Activated T-helper 1 cell treated with anti-CD3 and anti-CD28 coated beads, Interleukin-12 subunit alpha, Interleukin-12 subunit beta, Interleukin-2, Interleukin-4 antibody, amounts not matched to agents 30 ng/mL and 10 ng/mL and 1 ng/mL, durations not matched to agents 14 hours and 24 hours and 36 hours (primary cell): ENCODE measurements around the gene AMER3. TPM values are rescaled to one million over a fixed set of nuclear protein-coding genes. Genes with fewer than 3 reads are reported as not detected.
A peak's percentile ranks its signal among the peaks of the same experiment; 100 is the strongest.

Experiments used
- DNase-seq: peaks from one replicate; pipeline ENCODE4 v3.0.0; 2021; ENCODE audit warnings: low spot score
- H3K27ac Mint-ChIP-seq: one replicate; pipeline ENCODE4 v1.8.0; 2021; ENCODE audit warnings: mild to moderate bottlenecking, mixed read lengths
- H3K27me3 Mint-ChIP-seq: one replicate; pipeline ENCODE4 v1.8.0; 2022; ENCODE audit warnings: mild to moderate bottlenecking, moderate library complexity, mixed read lengths; ENCODE audit not compliant: insufficient read depth
- H3K36me3 Mint-ChIP-seq: one replicate; pipeline ENCODE4 v1.8.0; 2021; ENCODE audit warnings: low read depth, mixed read lengths
- H3K4me1 Mint-ChIP-seq: one replicate; pipeline ENCODE4 v1.8.0; 2021; ENCODE audit warnings: low read depth, mixed read lengths
- H3K4me3 Mint-ChIP-seq: one replicate; pipeline ENCODE4 v1.8.0; 2021; ENCODE audit warnings: mild to moderate bottlenecking, moderate library complexity, mixed read lengths
- H3K9me3 Mint-ChIP-seq: one replicate; pipeline ENCODE4 v1.8.0; 2021; ENCODE audit warnings: mixed read lengths
- intact Hi-C: fragments of 100-400 bp; cut with micrococcal nuclease; formaldehyde crosslinking; loops from one replicate; pipeline ENCODE4 v1.15.1; 2024
- total RNA-seq: library from RNA; stranded (reverse); gene quantifications from 2 replicates; pipeline ENCODE4 v1.2.3, GENCODE V29; 2022

Gene AMER3
- total RNA-seq, 1 donor from 2014 or later, result not detected

GRCh38 chr2:130797493-130798435, 42.4 kb downstream of the AMER3 start:
- peak overlapping the region; percentile 73 for H3K4me3 Mint-ChIP-seq
- H3K9me3 Mint-ChIP-seq, result no peaks in the 10 kb centered on the region
- H3K27ac Mint-ChIP-seq, result no peak overlapping the region
- intact Hi-C loops, result loop anchor here (1.0 to 5.0 kb wide), 8 partner anchors 27 to 875 kb away; partner anchors contain the start of genes FAM168B and PLEKHB2
- no peaks in the 10 kb centered on the region for H3K36me3 Mint-ChIP-seq
- peak; percentile 89 for DNase-seq
- H3K27me3 Mint-ChIP-seq, result peaks cover 24% of the 10 kb centered on the region
- no peaks in the 10 kb centered on the region for H3K4me1 Mint-ChIP-seq

GRCh38 chr2:130798472-130799218, 43.3 kb downstream of the AMER3 start:
- no peak for DNase-seq
- peak overlapping the region; percentile 73 for H3K4me3 Mint-ChIP-seq
- peaks cover 21% of the 10 kb centered on the region for H3K27me3 Mint-ChIP-seq
- no peaks in the 10 kb centered on the region for H3K4me1 Mint-ChIP-seq
- intact Hi-C loops, result loop anchor here (1.0 to 5.0 kb wide), 4 partner anchors 26 to 874 kb away; partner anchors contain the start of gene PLEKHB2
- H3K27ac Mint-ChIP-seq, result no peak overlapping the region
- H3K36me3 Mint-ChIP-seq, result no peaks in the 10 kb centered on the region
- H3K9me3 Mint-ChIP-seq, result no peaks in the 10 kb centered on the region

GRCh38 chr2:130799295-130799694, 44.0 kb downstream of the AMER3 start:
- no peak overlapping the region for H3K4me3 Mint-ChIP-seq
- H3K27me3 Mint-ChIP-seq, result peaks cover 17% of the 10 kb centered on the region
- no peaks in the 10 kb centered on the region for H3K4me1 Mint-ChIP-seq
- H3K9me3 Mint-ChIP-seq, result no peaks in the 10 kb centered on the region
- intact Hi-C loops, result loop anchor here (2.0 to 5.0 kb wide), 3 partner anchors 168 to 873 kb away; partner anchors contain the start of gene PLEKHB2
- H3K36me3 Mint-ChIP-seq, result no peaks in the 10 kb centered on the region
- DNase-seq, result no peak
- no peak overlapping the region for H3K27ac Mint-ChIP-seq

GRCh38 chr2:130805613-130806012, 50.3 kb downstream of the AMER3 start:
- no peak overlapping the region for H3K27ac Mint-ChIP-seq
- H3K36me3 Mint-ChIP-seq, result no peaks in the 10 kb centered on the region
- H3K9me3 Mint-ChIP-seq, result no peaks in the 10 kb centered on the region
- intact Hi-C loops, result no loop called here
- no peak overlapping the region for H3K4me3 Mint-ChIP-seq
- no peaks in the 10 kb centered on the region for H3K4me1 Mint-ChIP-seq
- peaks cover 13% of the 10 kb centered on the region for H3K27me3 Mint-ChIP-seq
- no peak for DNase-seq

- Mint-ChIP-seq H3K4me1 (no peaks in the 10 kb centered on the region), H3K27ac (no peak overlapping the region), H3K27me3 (peaks cover 16% of the 10 kb centered on the region), H3K9me3 (no peaks in the 10 kb centered on the region), H3K36me3 (no peaks in the 10 kb centered on the region), H3K4me3 (no peak overlapping the region)
- no peak for DNase-seq
- intact Hi-C loops, result no loop called here
Observed at GRCh38 chr2:130806370-130806769, 51.0 kb downstream of the AMER3 start.

- Mint-ChIP-seq H3K4me3 (no peak overlapping the region), H3K27me3 (peaks cover 22% of the 10 kb centered on the region), H3K36me3 (no peaks in the 10 kb centered on the region), H3K4me1 (no peaks in the 10 kb centered on the region), H3K9me3 (no peaks in the 10 kb centered on the region), H3K27ac (no peak overlapping the region)
- intact Hi-C loops, result no loop called here
- no peak for DNase-seq
Observed at GRCh38 chr2:130807659-130808385, 52.5 kb downstream of the AMER3 start.

- no peak overlapping the region for H3K4me3 Mint-ChIP-seq
- intact Hi-C loops, result no loop called here
- peaks cover 22% of the 10 kb centered on the region for H3K27me3 Mint-ChIP-seq
Observed at GRCh38 chr2:130808482-130809268, 53.3 kb downstream of the AMER3 start.

GRCh38 chr2:130810490-130810889, 55.1 kb downstream of the AMER3 start:
- Mint-ChIP-seq H3K27me3 (peaks cover 25% of the 10 kb centered on the region), H3K4me3 (no peak overlapping the region)

More at GRCh38 chr2:130808482-130809268, 53.3 kb downstream of the AMER3 start:
- H3K9me3 Mint-ChIP-seq, result no peaks in the 10 kb centered on the region
- H3K4me1 Mint-ChIP-seq, result no peaks in the 10 kb centered on the region
- DNase-seq, result no peak
- H3K27ac Mint-ChIP-seq, result no peak overlapping the region
- H3K36me3 Mint-ChIP-seq, result no peaks in the 10 kb centered on the region

GRCh38 chr2:130813722-130814121, 58.4 kb downstream of the AMER3 start:
- H3K4me1 Mint-ChIP-seq, result no peaks in the 10 kb centered on the region
- no peaks in the 10 kb centered on the region for H3K36me3 Mint-ChIP-seq
- H3K27ac Mint-ChIP-seq, result no peak overlapping the region
- intact Hi-C loops, result no loop called here
- no peaks in the 10 kb centered on the region for H3K9me3 Mint-ChIP-seq
- H3K4me3 Mint-ChIP-seq, result no peak overlapping the region
- DNase-seq, result no peak
- H3K27me3 Mint-ChIP-seq, result peaks cover 23% of the 10 kb centered on the region

More at GRCh38 chr2:130810490-130810889, 55.1 kb downstream of the AMER3 start:
- no peaks in the 10 kb centered on the region for H3K9me3 Mint-ChIP-seq
- intact Hi-C loops, result no loop called here
- H3K36me3 Mint-ChIP-seq, result no peaks in the 10 kb centered on the region
- no peak overlapping the region for H3K27ac Mint-ChIP-seq
- no peaks in the 10 kb centered on the region for H3K4me1 Mint-ChIP-seq
- no peak for DNase-seq

- no peaks in the 10 kb centered on the region for H3K9me3 Mint-ChIP-seq
- intact Hi-C loops, result no loop called here
- no peak overlapping the region for H3K4me3 Mint-ChIP-seq
- H3K36me3 Mint-ChIP-seq, result no peaks in the 10 kb centered on the region
- H3K27me3 Mint-ChIP-seq, result peaks cover 30% of the 10 kb centered on the region
- H3K4me1 Mint-ChIP-seq, result no peaks in the 10 kb centered on the region
- no peak for DNase-seq
- H3K27ac Mint-ChIP-seq, result no peak overlapping the region
Observed at GRCh38 chr2:130814931-130815680, 59.8 kb downstream of the AMER3 start.
